ENCODE measurements around the gene ZBTB44.
"Not testable (repeated sequence)": the region's sequence is repeated elsewhere in the genome, so short reads cannot be mapped to it uniquely, and the experiment has no call there.

The ZBTB44 gene

DNA sequence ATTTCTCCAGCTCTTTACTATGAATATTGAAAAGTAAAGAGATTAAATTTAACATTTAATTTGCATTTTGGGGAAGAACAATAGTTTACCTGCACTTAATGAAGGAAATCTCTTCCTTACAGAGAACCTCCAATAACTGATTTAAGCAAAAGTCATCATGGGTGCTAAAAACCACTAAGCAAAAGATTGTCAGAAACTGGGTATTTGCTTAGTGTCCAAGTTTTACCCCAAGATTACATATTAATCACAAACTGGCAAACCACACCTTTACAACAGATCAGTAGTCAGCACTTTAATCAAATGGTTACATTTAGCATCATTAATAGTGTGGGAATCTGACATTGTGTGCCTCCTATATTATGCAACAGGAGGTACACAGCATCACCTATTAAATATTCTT, 2.7 kb downstream of the ZBTB44 start:
- no peak for DNase-seq (ENCODE audit: low read depth)

DNA sequence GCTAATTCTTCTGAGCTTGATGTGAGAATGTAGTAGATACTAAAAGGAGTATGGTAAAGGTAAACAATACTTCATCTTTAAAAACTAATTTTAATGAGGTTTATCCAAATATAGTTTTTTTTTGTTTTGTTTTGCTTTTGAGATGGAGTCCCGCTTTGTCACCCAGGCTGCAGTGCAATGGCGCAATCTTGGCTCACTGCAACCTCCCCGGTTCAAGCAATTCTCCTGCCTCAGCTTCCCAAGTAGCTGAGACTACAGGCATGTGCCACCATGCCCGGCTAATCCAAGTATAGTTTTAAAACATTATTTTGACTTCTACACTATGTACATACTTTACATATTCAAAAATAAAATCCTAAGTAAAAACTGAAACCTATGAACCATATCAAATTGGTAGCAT, 4.1 kb downstream of the ZBTB44 start:
- no peak for DNase-seq (ENCODE audit: low read depth)

DNA sequence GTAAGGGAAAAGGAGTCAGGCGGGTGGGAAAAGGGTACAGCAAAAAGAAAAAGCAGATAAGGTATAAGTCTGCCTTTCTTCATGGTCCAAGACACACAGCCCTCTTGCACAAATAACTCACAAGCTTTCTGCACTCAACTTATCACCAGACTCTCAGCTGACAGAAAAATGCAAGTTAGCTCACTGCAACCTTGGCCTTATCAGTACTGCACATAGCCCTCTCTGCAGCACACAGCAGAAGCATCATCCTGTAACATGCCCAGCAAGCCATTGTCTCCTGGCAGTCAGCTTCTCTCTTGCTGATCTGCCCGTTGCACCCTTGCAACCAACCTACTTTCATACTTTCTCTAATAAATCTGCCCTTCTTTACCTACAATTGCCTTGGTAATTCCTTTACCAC, 5.8 kb downstream of the ZBTB44 start:
- no peak for DNase-seq (ENCODE audit: low read depth)

DNA sequence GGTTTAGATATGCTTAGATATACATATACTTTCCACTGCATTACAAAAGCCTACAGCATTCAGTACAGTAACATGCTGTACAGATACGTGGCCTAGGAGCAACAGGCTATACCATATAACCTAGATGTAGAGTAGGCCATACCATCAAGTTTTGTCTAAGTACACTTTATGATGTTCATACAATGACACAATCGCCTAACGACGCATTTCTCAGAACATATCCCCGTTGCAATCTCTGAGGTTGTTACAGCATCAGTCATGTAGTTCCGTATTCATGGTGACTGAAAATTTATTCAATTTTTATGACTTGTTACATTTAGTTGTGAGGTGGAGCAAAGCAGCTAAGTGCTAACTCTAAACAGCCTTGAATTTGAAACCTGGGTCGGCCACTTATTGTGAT, 6.7 kb downstream of the ZBTB44 start:
- DNase-seq (ENCODE audit: low read depth): no peak

DNA sequence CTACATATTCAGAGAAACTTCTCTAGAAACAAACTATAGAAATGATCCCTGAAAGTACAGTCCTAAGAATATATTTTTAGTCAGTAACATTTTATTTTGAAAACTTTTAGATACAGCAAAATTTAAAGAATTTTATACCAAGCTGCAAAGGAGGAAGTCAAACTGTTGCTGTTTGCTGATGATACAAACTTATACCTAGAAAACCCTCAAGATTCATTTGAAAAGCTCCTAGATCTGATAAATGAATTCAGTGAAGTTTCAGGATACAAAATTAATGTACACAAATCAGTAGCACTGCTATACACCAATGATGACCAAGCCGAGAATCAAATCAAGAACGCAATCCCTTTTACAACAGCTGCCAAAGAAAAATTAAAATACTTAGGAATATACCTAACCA, 10.1 kb downstream of the ZBTB44 start:
- DNase-seq (ENCODE audit: low read depth): no peak

DNA sequence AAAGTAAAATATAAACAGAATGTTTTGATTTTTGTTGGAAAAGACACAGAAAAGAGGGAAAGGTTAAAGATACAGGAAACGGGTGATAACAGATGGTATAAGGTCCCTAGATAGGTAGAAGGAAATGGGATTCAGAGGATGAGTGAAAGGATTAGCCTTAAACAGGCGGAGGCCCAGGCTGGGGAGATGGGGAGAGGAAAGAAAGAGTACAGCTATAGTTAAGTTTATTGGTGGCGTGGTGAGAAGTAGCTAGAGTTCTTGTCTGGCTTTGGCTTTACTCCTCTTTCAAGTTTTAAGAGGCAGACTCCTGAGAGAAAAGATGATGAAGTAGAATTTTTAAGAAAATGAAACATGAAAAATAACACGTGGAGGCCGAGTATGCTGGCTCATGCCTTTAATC, 13.7 kb downstream of the ZBTB44 start:
- DNase-seq (ENCODE audit: low read depth): no peak

DNA sequence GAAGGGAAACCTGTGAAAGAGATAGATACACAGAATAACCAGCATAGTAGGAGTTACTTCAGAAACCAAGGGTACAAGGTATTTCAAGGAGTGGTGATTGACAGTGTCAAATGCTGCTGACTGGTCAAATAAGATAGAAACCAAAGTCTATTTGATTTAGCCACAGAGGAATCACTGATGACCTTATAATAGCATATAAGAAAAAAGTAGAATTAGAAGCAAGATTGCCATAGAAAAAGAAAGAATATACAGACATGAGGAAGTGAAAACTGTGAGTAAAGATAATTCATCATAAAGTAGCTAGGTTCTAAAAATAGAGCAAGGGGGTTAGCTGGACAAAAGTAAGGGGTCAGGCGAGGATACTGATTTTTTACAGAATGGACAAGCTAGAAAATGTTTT, 14.2 kb downstream of the ZBTB44 start:
- DNase-seq (ENCODE audit: low read depth): no peak

DNA sequence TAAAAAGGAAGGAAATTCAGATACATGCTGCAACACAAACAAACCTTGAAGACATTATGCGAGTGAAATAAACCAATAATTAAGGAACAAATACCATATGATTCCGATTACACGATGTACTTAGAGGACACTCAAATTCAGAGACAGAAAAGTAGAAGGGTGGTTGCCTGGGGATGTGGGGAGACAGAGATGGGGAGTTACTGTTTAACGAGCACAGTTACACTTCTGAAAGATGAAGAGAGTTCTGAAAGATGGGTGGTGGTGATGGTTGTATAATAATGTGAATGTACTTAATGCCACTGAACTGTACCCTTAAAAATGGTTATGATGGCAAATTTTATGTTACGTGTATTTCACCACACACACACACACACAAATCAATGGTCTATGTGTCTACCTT, 14.7 kb downstream of the ZBTB44 start:
- no peak for DNase-seq (ENCODE audit: low read depth)

DNA sequence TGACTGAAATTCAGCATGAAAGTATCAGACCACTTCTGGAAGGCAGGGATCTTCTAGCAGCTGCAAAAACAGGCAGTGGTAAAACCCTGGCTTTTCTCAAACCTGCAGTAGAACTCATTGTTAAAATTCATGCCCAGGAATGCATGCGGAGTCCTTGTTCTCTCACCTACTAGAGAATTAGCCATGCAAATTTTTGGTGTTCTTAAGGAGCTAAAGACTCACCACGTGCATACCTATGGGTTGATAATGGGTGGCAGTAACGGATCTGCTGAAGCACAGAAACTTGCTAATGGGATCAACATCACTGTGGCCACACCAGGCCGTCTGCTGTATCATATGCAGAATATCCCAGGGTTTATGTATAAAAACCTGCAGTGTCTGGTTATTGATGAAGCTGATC, 19.1 kb downstream of the ZBTB44 start:
- DNase-seq (ENCODE audit: low read depth): no peak

DNA sequence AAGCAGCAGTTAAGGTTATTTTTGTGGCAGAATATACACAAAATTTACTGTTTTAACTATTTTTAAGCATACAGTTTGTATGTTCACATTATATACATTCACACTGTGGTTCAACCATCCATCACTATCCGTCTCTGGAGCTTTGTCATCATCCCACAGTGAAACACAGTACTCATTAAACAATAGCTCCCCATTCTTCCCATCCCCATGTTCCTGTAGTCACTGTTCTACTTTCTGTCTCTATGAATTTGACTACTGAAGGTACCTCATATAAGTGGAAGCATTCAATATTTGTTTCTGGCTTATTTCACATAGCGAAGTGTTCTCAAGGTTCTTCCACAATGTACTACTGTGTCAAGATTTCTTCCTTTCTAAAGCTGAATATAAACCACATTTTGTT, 32.6 kb downstream of the ZBTB44 start:
- no peak for DNase-seq (ENCODE audit: low read depth)

DNA sequence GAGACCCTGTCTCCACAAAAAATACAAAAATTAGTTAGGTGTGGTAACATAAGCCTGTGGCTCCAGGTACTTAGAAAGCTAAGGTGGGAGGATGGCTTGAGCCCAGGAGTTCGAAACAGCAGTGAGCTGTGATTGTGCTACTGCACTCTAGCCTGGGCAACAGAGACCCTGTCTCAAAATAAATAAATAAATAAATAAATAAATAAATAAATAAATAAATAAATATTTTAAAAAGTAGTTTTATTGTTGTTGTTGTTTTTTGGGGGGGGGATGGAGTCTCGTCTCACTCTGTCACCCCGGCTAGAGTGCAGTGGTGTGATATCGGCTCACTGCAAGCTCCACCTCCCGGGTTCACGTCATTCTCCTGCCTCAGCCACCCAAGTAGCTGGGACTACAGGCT, 33.4 kb downstream of the ZBTB44 start:
- DNase-seq (ENCODE audit: low read depth): not testable (repeated sequence)

DNA sequence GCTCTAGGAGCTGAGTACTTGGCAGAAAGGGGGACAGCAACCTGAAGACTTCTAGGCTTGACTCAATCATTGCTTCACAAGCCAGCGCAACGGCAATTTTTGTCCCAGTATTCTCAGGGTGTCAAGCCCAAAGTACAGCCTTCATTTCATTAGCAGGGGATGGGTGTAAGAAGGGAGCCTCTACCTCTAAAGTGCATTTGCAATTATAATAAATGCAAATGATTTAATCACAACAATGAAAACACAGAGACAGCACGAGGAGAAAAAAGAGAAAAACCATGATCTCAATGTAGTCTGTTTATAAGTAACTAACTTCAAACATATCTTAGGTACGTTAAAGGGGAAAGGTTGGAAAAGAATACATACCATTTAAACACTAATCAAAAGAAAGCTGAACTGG, 34.7 kb downstream of the ZBTB44 start:
- DNase-seq (ENCODE audit: low read depth): no peak

DNA sequence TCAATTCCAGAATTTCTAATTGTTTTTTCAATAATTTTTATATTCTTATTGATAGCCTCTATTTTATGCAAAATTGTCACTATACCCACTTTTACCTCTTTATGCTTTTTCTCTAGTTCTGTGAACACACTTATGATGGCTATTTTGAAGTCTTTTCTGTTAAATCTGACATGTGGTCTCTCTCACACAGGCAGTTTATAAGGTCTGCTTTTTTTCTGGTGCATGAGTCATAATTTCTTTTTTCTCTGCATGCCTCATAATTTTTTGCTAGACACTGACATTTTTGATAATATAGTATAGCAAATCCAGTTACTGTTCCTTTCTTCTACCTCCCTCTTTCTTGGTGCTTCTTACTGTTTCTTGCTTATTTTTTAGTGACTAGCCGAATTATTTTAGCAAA, 36.0 kb downstream of the ZBTB44 start:
- DNase-seq (ENCODE audit: low read depth): no peak

DNA sequence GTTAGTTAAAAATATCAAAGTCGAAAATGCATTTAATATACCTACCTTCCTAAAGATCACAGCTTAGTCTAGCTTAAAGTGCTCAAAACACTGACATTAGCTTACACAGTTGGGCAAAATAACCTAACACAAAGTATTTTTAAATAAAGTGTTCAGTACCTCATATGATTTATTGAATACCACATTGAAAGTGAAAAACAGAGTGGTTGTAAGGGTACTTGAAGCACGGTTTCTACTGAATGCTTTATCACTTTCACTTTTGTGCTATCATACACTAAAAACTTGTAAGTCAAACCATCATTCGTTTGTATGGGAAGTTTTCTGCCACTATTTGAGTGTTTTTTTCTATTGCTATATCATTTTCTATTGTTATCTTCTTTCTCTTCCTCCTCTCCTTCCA, 36.6 kb downstream of the ZBTB44 start:
- no peak for DNase-seq (ENCODE audit: low read depth)

DNA sequence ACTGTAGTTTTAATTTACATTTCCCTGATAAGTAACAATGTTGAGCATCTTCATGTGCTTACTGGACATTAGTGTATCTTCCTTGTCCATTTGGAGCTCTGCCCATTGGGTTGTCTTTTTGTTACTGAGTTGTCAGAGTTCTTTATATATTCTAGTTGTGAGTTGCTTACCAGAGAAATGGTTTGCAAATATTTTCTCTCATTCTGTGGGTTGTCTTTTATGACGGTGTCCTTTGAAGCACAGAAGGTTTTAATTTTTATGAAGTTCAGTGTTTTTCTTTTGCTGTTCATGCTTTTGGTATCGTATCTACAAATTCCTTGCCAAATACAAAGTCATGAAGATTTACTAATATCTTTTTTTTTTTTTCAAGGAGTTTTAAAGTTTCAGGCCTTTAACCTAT, 42.4 kb downstream of the ZBTB44 start:
- no peak for DNase-seq (ENCODE audit: low read depth)

DNA sequence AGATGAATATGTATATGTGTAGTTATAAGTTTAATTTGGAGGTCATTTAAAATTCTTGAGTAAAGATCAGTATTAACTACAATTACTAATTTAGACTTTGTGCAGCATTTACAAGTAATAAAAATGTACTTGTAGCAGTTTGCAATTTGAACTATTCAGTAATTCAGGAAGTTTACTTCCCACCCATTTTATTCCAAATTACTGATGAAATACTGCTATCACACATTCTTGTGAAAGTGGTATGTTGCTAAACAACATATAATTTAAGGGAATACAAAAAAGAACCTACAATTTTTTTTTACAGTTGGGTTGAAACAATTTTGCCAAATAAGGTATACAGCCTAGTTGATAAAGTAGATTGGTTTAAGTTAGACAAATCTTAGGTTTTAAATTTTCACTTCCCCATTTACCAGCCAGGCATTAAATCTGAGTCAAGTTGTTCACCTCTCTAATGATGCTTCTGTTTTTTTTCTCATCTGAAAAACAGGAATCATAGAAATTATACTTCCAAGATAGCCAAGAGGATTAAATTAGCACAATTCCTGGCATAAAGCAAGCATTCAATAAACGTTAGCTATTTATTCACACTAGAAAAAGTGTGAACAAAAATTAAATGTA, 45.3 kb downstream of the ZBTB44 start:
- DNase-seq (ENCODE audit: low read depth): no peak

DNA sequence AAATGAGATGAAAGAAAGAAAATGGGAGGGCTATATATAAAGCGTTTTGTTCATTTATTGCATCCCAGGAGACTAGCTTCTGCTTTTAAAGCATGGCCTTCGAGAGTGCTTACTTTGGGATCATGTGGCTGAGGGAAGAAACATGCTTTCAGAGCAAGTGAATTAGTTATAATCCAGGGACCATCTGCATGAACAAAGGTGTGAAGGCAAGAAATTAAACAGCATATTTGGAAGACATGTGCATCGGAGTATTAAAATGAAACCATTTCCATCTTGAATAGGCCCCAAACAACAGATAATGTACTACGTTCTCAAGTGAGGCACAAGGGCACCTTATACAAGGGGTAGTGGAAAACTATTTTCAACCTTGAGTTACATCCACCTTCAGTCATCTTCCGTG, 51.4 kb downstream of the ZBTB44 start:
- no peak for DNase-seq (ENCODE audit: low read depth)

DNA sequence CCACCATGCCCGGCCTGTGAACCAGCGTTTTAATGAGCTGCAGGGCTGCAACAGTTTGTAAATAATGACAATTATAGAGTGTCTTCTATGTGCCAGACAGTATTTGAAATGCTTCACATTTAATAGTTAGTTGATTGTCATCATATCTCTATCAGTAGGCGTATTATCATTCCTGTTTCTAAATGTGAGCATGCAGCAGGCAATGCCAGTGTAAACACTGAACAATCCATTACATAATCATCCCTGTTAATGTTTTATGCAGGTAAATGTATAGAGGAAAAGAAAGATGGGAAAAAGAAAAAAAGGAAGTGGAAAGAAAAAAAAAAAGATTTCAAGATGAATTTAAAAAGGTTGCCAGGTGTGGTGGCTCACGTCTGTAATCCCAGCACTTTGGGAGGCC, 52.3 kb downstream of the ZBTB44 start:
- no peak for DNase-seq (ENCODE audit: low read depth)

DNA sequence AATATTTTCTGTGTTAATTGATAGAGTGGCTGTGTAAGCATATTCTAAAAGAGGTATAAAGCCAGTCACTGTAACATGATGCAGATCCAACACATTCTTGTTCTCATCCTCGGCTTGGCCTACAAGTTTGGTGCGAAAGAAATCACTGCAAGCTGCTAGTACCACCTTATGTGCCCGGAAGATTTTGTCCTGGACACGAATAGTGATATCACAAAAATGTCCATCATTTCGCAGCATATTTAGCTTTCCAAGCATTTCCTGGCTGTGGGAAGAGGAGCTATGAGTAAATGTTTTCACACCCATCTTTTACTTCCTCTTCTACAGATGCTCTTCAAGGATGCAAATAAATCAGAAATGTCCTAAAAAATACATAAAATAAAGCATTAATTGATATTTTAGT, 53.1 kb downstream of the ZBTB44 start:
- no peak for DNase-seq (ENCODE audit: low read depth)

DNA sequence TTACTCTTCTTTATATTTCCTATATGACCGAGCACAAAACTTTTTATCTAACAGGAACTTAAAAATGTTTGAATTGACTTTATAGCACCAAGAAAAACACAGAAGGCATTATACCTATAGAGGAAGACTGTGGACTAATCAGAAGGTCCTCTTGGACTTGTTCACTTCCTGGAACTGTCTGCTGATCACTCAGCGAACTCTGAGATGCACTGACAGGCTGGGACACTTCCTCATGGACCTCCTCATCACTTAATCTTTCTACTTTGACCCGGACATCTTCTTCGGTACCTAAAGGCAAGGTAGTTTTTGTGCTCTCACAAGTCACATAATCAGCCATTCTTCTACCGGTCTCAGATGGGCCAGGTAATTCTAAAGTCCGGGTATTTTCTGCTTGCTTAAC, 54.0 kb downstream of the ZBTB44 start:
- DNase-seq (ENCODE audit: low read depth): no peak

DNA sequence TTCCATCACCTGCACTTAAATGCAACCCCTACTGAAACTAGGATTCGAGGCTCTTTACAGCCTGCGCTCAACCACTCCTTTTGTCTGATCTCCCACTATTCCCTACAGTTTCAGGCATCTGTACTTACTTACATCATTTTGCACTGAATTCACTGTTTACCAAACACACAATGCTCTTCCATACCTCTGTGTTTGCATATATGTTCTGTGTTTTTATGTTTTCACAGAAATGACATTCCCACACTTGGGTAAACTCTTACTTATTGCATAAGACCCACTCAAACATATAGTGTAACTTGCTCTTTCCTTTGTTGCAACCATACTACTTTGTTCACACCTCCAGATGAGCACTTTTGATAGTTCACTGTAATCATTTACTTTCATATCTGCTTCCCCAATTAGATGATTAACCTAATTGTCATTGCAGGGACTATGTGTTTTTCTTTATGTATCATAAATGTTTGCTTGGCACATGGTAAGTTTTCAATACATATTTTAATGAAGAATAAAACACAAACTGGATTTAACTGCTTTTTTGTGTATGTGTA, 54.6 kb downstream of the ZBTB44 start:
- DNase-seq (ENCODE audit: low read depth): no peak

DNA sequence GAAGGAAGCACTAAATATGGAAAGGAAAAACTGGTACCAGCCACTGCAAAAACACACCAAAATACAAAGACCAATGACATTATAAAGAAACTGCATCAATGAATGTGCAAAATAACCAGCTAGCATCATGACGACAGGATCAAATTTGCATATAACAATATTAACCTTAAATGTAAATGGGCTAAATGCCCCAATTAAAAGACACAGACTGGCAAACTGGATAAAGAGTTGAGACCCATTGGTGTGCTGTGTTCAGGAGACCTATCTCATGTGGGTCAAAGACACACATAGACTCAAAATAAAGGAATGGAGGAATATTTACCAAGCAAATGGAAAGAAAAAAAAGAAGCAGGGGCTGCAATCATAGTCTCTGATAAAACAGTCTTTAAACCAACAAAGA, 63.0 kb downstream of the ZBTB44 start:
- DNase-seq (ENCODE audit: low read depth): not testable (repeated sequence)

DNA sequence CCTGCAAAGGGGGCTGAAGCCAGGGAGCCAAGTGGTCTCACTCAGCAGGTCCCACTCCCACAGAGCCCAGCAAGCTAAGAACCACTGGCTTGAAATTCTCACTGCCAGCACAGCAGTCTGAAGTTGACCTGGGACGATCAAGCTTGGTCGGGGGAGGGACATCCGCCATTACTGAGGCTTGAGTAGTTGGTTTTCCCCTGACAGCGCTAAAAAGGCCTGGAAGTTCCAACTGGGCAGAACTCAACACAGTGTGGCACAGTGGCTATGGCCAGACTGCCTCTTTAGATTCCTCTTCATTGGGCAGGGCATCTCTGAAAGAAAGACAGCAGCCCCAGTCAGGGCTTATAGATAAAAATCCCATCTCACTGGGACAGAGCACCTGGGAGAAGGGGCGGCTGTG, 64.8 kb downstream of the ZBTB44 start:
- not testable (repeated sequence) for DNase-seq (ENCODE audit: low read depth)

DNA sequence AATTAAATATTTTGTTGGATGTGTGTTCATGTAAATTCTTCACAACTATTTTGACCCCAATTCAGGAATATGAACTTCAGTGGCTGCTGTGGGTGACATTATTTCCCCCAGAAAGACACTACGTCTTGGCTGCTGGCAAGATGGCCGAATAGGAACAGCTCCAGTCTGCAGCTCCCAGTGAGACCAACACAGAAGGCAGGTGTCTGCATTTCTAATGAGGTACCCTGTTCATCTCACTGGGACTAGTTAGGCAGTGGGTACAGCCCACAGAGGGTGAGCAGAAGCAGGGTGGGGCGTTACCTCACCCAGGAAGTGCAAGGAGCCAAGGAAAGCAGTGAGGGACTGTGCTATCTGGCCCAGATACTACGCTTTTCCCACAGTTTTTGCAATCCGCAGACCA, 65.3 kb downstream of the ZBTB44 start:
- DNase-seq (ENCODE audit: low read depth): no peak

DNA sequence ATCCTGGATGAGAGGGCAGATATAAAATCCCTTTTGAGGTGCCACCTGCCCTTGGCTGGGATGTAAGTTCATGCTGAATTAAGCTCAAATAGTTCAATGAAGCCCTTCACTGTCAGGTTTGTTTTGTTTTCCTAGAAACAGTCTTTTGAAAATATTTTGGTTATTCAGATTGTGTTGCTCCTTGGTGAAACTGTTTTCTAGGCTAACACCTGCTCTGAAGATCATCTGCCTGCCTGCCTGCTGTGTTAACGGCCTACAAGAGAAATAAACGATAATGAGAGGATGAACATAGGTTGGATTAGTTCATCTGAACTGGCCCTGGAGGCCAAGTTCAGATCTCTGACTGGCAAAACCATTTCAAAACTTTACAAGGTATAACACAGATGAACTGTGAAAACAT, 67.4 kb downstream of the ZBTB44 start:
- no peak for DNase-seq (ENCODE audit: low read depth)

Measured in stimulated activated CD8-positive, alpha-beta memory T cell treated with anti-CD3 and anti-CD28 coated beads, Interleukin-4, amount 100 ng/mL, for 24 hours (primary cell).